ENCODE measurements around the gene FLYWCH2. TPM values are rescaled to one million over a fixed set of nuclear protein-coding genes. Genes with fewer than 3 reads are reported as not detected.

The FLYWCH2 gene
- polyA plus RNA-seq, 12 donors, result 11.6 to 40.5 (median 15.6) TPM; not detected in 1

- DNase-seq, result no peak
Measured at GRCh38 chr16:2852003-2852730, 30.8 kb upstream of the FLYWCH2 start.

DNA sequence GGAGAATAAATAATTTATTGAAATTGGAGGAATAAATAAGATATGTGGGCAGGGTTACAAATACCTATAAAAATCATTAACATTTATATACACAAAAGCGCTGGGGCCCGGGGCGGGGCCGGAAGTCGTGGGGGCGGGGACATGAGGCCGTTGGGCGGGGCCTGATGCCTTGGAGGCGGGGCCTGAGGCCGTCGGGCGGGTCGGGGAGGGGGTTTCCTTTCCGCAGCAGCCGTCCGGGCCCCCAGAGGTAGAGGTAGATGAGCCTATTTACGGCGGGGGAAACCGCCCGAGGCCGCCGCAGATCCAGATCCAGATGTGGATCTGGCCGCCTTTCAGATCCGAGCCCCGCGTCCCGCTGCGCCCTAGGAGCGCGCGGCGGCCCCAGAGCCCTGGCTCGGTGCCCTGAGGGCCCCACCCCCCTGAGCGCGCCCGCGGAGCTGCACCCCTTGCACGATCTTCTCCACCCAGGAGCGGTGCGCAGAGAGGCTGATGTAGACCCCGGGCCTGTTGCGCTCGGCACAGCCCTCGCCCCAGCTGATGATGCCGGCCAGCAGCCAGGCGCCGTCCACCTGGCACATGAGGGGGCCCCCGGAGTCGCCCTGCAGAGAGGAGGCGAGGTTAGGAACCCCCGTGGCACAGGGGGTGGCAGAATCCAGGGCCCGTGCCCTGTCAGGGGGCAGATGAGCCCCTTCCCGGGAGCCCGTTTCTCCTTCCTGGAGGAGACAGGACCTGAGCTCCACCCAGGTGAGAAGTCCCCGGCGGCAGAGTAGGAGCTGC is 30.1 kb upstream of the FLYWCH2 start:
- DNase-seq, result no peak

DNA sequence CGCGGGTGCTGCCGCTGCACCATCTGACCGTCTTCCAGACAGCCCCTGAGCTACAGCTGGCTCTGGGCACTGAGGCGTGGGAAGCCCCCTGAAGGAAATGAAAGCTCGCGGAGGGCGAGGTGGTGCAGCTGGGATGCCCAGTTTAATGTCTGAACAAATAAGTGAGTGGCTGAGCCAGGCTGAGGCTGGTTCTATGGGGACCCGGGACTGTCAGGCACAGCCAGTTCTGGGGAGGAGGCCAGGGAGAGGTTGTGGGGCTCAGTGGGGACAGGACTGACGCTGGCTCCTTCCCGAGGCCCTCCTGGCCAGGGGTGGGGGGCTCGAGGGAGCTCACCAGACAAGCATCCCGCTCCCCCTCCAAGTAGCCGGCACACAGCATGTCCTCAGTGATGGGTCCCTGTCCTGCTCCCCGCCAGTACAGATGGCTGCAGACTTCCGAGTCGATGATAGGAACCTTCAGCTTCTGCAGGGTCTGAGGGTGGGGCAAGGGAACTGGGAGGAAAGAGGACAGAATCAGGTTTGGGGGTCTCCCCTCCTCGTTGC is 29.4 kb upstream of the FLYWCH2 start:
- DNase-seq, result no peak

- DNase-seq, result no peak
Measured at GRCh38 chr16:2854700-2855309, 28.2 kb upstream of the FLYWCH2 start.

- DNase-seq, result no peak
Measured at GRCh38 chr16:2855536-2855935, 27.5 kb upstream of the FLYWCH2 start.

GRCh38 chr16:2856061-2856670 is 26.8 kb upstream of the FLYWCH2 start:
- no peak for DNase-seq

DNA sequence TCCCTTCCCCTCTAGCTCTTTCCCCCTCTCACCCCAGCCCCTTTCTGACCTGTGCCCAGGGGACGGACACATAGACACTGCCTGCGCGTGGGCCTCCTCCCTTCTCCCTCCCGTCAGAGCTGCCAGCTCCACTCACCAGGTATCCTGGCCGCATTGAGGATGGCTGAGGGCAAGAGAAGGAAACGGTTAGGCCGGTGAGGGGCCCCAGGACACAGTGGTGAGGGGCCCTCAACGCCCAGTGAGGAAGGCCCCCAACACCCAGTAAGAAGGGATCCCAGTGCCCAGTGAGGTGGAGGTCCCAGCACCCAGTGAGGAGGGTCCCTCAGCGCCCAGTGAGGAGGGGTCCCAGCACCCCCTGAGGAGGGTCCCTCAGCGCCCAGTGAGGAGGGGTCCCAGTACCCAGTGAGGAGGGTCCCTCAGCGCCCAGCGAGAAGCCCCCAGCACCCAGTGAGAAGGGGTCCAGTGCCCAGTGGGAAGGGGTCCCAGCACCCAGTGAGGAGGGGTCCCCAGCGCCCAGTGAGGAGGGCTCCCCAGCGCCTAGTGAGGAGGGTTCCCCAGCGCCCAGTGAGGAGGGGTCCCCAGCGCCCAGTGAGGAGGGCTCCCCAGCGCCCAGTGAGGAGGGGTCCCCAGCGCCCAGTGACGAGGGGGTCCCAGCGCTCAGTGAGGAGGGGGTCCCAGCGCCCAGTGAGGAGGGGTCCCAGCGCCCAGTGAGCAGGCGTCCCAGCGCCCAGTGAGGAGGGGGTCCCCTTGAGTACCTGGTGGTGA is 26.1 kb upstream of the FLYWCH2 start:
- DNase-seq, result no peak

DNA sequence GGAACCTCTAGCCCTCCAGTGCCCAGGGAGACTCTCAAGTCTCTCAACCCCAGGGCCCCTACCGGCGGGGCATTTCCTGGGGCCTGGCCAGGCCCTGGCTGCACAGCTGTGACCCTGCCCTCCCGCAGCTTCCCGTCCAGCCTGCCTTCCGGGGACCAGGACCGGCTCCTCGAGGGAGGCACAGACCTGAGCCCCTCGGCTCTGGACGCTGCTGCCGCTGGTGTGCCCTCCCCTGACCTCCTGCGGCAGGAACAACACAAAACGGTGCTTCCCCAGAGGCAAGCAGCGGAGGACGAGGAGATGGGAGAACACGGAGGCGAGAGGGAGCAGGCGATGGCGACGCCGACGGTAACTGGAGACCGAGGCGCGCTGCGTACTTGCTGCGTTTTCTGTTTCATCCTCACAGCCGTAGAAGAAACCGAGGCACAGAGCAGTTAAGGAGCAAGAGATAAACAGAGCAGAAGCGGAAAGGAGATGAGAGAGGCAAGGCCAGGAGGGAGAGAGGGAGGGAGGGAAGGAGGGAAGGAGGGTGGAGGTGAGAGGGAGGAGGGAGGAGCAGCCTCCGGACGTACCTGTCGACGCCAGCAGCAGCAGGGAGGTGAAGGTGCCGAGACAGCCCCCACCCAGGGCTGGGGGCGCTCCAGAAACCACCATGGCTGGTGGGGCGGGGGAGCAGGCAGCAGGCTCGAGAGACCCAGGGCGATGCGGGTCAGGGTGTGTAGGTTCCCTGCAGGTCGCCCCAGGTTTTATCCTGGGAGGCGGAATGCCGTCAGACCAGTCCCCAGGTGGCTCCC is 25.4 kb upstream of the FLYWCH2 start, which contains the start of gene PRSS22:
Gene PRSS22, minus strand, starts transcription at position 720 of the 794 bp plus-strand sequence. Its CDS starts 66 bp downstream, at position 654.
- DNase-seq, result no peak

GRCh38 chr16:2858245-2859025 is 24.6 kb upstream of the FLYWCH2 start:
- no peak for DNase-seq

- DNase-seq, result no peak
Measured at GRCh38 chr16:2859686-2860265, 23.2 kb upstream of the FLYWCH2 start.

- DNase-seq, result no peak
Measured at GRCh38 chr16:2860826-2861567, 22.0 kb upstream of the FLYWCH2 start.

DNA sequence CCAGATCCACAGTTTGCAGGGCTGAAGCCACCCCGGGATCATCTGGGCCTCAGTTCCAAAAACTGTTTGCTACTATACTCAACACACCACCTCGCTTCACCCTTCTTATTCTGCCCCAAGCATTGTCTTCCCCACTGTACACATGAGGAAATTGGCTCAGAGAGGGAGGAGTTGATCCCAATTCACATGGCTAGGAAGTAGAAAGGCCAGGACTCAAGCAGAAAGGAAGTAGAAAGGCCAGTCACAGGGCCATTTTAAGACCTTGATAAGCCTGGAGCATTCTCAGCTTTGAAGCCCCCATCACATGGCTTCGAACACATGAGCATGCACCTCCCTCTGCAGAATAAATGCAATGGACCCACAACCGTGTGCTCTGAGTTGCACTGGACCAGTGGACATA is 17.4 kb upstream of the FLYWCH2 start:
- no peak for DNase-seq

DNA sequence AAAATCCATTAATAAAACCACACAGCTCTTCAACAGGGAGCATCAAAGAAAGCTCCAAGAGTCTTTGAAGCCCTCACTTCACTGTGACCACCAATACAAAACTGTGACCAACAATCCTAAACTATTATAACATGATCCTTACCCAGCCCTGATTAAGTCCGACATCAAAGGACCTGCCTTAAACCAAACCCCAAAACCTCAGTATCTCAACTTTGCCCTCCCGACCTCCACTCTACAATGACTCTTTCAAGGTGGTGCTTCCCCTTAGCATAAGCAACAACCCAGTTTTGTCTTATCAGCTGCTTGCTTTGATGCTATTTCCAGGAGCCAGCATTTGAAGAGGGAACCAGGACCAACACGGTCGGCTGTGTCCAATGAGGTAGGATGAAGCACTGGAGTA is 16.6 kb upstream of the FLYWCH2 start:
- no peak for DNase-seq

- no peak for DNase-seq
Measured at GRCh38 chr16:2867661-2867986, 15.4 kb upstream of the FLYWCH2 start.

- peak; percentile 92 for DNase-seq
Measured at GRCh38 chr16:2867987-2868789, 14.8 kb upstream of the FLYWCH2 start.

GRCh38 chr16:2871926-2872325 is 11.1 kb upstream of the FLYWCH2 start:
- DNase-seq, result no peak

DNA sequence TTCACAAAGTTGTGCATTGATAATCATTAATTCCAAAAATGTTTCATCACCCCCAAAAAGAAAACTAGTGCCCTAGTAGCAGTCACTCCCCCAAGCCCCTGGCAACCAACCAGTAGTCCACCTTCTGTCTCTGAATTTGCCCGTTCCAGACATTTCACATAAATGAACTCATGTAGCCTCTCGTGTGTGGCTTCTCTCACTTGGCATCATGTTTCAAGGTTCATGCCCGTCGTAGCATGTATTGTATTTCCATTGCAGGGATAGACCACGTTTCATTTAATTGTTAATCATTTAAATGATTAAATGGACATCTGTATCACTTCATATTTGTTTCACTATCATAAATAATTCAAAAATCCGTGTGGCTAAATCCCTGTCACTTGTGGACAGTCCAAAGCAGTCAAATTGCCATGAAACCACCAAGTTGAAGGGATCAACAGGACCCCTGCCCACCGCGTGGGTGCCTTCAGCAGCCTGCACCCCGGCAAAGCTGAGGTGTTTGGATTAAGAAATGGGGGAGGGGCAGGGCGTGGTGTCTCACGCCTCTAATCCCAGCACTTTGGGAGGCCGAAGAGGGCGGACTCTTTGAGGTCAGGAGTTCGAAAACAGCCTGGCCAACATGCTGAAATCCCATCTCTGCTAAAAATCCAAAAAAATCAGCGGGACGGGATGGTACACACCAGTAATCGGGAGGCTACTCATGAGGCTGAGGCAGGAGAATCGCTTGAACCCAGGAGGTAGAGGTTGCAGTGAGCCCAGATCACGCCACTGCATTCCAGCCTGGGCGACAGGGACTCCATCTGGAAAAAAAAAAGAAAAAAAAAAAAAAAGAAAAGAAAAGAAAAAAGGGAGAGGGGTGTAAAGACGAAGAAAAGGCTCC is 8.7 kb upstream of the FLYWCH2 start:
- no peak for DNase-seq

Measured in muscle of arm (tissue), 12 donors.